HCT116 (cell line): Measurements from ENCODE around the gene SLC4A5. TPM values are rescaled to one million over a fixed set of nuclear protein-coding genes. Genes with fewer than 3 reads are reported as not detected.

ENCODE experiments used
- ATAC-seq: fragments of 200-7000 bp; cut with Tn5 transposase; 2 replicates; pipeline ENCODE4 v1.9.1; 2020; ENCODE audit warnings: mild to moderate bottlenecking, moderate library complexity
- BruUV-seq: library from RNA; stranded (reverse); fragments of 400-500 nt; replicated peaks from 2 replicates; lab custom pipeline; 2021; lab: Mats Ljungman, UMichigan
- CTCF ChIA-PET: fragments of 300-600 bp; sonication (Branson Sonifier 250); formaldehyde crosslinking; loops from one replicate; lab custom pipeline; 2021; ENCODE audit warnings: antibody characterized with exemption; lab: Charles Lee
- POLR2A ChIA-PET: fragments of 300-600, 350-600 bp; sonication (Branson Sonifier 250); formaldehyde crosslinking; loops from one replicate; lab custom pipeline; 2021; ENCODE audit warnings: antibody characterized with exemption; lab: Charles Lee
- RAD21 ChIA-PET, 2 experiments: fragments of 300-600 bp; sonication (Branson Sonifier 250); formaldehyde crosslinking; loops; one replicate each; lab custom pipeline; 2023; ENCODE audit warnings: low total read pairs in 2 of 2; ENCODE audit not compliant: uncharacterized antibody in 2 of 2, unreplicated experiment in 2 of 2, low non-redundant PET in 1 of 2; lab: Charles Lee
- DNase-seq: peaks from one replicate; pipeline ENCODE4 v3.0.0-alpha.2; 2010; ENCODE audit warnings: low read depth, low spot score
- H2AFZ ChIP-seq: fragments of 200-600 bp; shearing (Covaris generic), sonication (generic); 2 replicates; pipeline ENCODE4 v1.6.1; 2017; ENCODE audit warnings: low read depth, mixed run types, mixed read lengths, antibody characterized with exemption, low read length; ENCODE audit not compliant: poor library complexity, severe bottlenecking
- H3K27ac ChIP-seq: 2 replicates; pipeline ENCODE4 v1.5.1; 2012; ENCODE audit warnings: low read depth, low read length
- H3K27me3 ChIP-seq: fragments of 200-600 bp; sonication (generic); 2 replicates; pipeline ENCODE4 v1.6.1; 2016; ENCODE audit warnings: mixed run types, low read length, mixed read lengths; ENCODE audit not compliant: insufficient read depth
- H3K36me3 ChIP-seq, 2 experiments: fragments of 200-500 bp in 1 of 2; fragments of 200-600 bp in 1 of 2; sonication (Bioruptor generic) in 1 of 2; sonication (generic) in 1 of 2; 2 replicates each; pipeline versions ENCODE4 v1.5.1 to v1.6.1; 2014 to 2016; ENCODE audit warnings: low read length in 2 of 2, inconsistent platforms in 1 of 2, mixed read lengths in 1 of 2, mixed run types in 1 of 2; ENCODE audit not compliant: insufficient read depth in 2 of 2, control insufficient read depth in 1 of 2
- H3K4me1 ChIP-seq, 2 experiments: fragments of 200-600 bp in 1 of 2; sonication (generic) in 1 of 2; 2 replicates each; pipeline versions ENCODE4 v1.5.1 to v1.6.1; 2012 to 2017; ENCODE audit warnings: low read length in 2 of 2, inconsistent platforms in 1 of 2, mild to moderate bottlenecking in 1 of 2, mixed read lengths in 1 of 2, mixed run types in 1 of 2, moderate library complexity in 1 of 2; ENCODE audit not compliant: insufficient read depth in 2 of 2, control insufficient read depth in 1 of 2
- H3K4me2 ChIP-seq: fragments of 200-600 bp; sonication (generic); 2 replicates; pipeline ENCODE4 v1.6.1; 2017; ENCODE audit warnings: mixed run types, low read length, mixed read lengths
- H3K4me3 ChIP-seq, 2 experiments: fragments of 200-600 bp in 1 of 2; sonication (generic) in 1 of 2; replicated peaks in 1 of 2; 2 replicates each; pipeline ENCODE4 v1.5.1; 2011 to 2016; ENCODE audit warnings: low read length in 2 of 2, control low read depth in 1 of 2, low read depth in 1 of 2, mild to moderate bottlenecking in 1 of 2, mixed read lengths in 1 of 2, mixed run types in 1 of 2
- H3K79me2 ChIP-seq: fragments of 200-600 bp; sonication (generic); 2 replicates; pipeline ENCODE4 v1.6.1; 2017; ENCODE audit warnings: mild to moderate bottlenecking, mixed run types, low read length, moderate library complexity, mixed read lengths; ENCODE audit not compliant: insufficient read depth
- H3K9ac ChIP-seq: fragments of 200-600 bp; sonication (generic); 2 replicates; pipeline ENCODE4 v1.6.1; 2016; ENCODE audit warnings: low read length, mixed read lengths
- H3K9me2 ChIP-seq: fragments of 200-600 bp; sonication (generic), shearing (Covaris generic); 2 replicates; pipeline ENCODE4 v1.6.1; 2017; ENCODE audit warnings: mixed run types, mild to moderate bottlenecking, moderate library complexity; ENCODE audit not compliant: insufficient read depth
- H3K9me3 ChIP-seq, 2 experiments: fragments of 200-500 bp in 1 of 2; fragments of 200-600 bp in 1 of 2; sonication (Bioruptor generic) in 1 of 2; sonication (generic) in 1 of 2; 2 replicates each; pipeline ENCODE4 v1.6.1; 2014 to 2017; ENCODE audit warnings: low read length in 2 of 2, mixed read lengths in 2 of 2, inconsistent platforms in 1 of 2, low read depth in 1 of 2, mild to moderate bottlenecking in 1 of 2, mixed run types in 1 of 2, moderate library complexity in 1 of 2; ENCODE audit not compliant: control insufficient read depth in 1 of 2, insufficient read depth in 1 of 2
- H4K20me1 ChIP-seq: fragments of 200-600 bp; sonication (generic), shearing (Covaris generic); 2 replicates; pipeline ENCODE4 v1.6.1; 2017; ENCODE audit warnings: mixed run types, mild to moderate bottlenecking, moderate library complexity; ENCODE audit not compliant: insufficient read depth
- CBX3 ChIP-seq: IDR thresholded peaks from 2 replicates; pipeline ENCODE4 v1.6.1; 2012; ENCODE audit warnings: low read depth
- EZH2 ChIP-seq: fragments of 200-600 bp; sonication (generic); IDR thresholded peaks from 2 replicates; pipeline ENCODE4 v1.6.1; 2017; ENCODE audit warnings: antibody characterized with exemption, mixed run types
- EZH2phosphoT487 ChIP-seq: fragments of 200-600 bp; IDR thresholded peaks from 2 replicates; pipeline ENCODE4 v1.6.1; 2018; ENCODE audit warnings: antibody characterized with exemption, borderline replicate concordance
- POLR2A ChIP-seq: IDR thresholded peaks from 2 replicates; pipeline ENCODE4 v1.7.0; 2011; ENCODE audit warnings: borderline replicate concordance; ENCODE audit not compliant: insufficient read depth, insufficient read length; ENCODE audit errors: extremely low read depth
- RAD21 ChIP-seq: IDR thresholded peaks from 2 replicates; pipeline ENCODE4 v1.6.1; 2012; ENCODE audit warnings: low read depth, mild to moderate bottlenecking
- YY1 ChIP-seq: IDR thresholded peaks from 2 replicates; pipeline ENCODE4 v1.6.1; 2011; ENCODE audit warnings: low read length, low read depth, moderate library complexity, mild to moderate bottlenecking; ENCODE audit not compliant: insufficient replicate concordance; ENCODE audit errors: extremely low read depth
- ZNF274 ChIP-seq: fragments of 200-500 bp; sonication (Bioruptor generic); IDR thresholded peaks from 2 replicates; pipeline ENCODE4 v1.6.1; 2014; ENCODE audit warnings: mild to moderate bottlenecking, low read depth, low read length, inconsistent platforms
- intact Hi-C: fragments of 100-400 bp; cut with micrococcal nuclease; formaldehyde crosslinking; loops from 2 replicates; pipeline ENCODE4 v1.10.0; 2022
- total RNA-seq: library from RNA; stranded (reverse); gene quantifications from one replicate; pipeline ENCODE4 v1.2.1, GENCODE V29; 2021; ENCODE audit not compliant: unreplicated experiment
- TF ChIP-seq, protein P1 (sequence below), 3 experiments: fragments of 200-600 bp in 1 of 3; sonication (generic) in 1 of 3; IDR thresholded peaks in 2 of 3; conservative IDR thresholded peaks in 1 of 3; 2 replicates each; pipeline ENCODE4 v1.5.1; 2012 to 2017; ENCODE audit warnings: low read depth in 2 of 3, low read length in 2 of 3, antibody characterized with exemption in 1 of 3, borderline replicate concordance in 1 of 3, control low read depth in 1 of 3, mild to moderate bottlenecking in 1 of 3, mixed read lengths in 1 of 3, mixed run types in 1 of 3, moderate library complexity in 1 of 3; ENCODE audit not compliant: insufficient read depth in 1 of 3
- TF ChIP-seq, protein P2 (sequence below): IDR thresholded peaks from 2 replicates; pipeline ENCODE4 v1.6.1; 2012
- TF ChIP-seq, protein P3 (sequence below): IDR thresholded peaks from 2 replicates; pipeline ENCODE4 v1.6.1; 2012; ENCODE audit warnings: low read depth

The SLC4A5 gene
- total RNA-seq, 1 experiment from 2014 or later = 0.91 TPM

DNA sequence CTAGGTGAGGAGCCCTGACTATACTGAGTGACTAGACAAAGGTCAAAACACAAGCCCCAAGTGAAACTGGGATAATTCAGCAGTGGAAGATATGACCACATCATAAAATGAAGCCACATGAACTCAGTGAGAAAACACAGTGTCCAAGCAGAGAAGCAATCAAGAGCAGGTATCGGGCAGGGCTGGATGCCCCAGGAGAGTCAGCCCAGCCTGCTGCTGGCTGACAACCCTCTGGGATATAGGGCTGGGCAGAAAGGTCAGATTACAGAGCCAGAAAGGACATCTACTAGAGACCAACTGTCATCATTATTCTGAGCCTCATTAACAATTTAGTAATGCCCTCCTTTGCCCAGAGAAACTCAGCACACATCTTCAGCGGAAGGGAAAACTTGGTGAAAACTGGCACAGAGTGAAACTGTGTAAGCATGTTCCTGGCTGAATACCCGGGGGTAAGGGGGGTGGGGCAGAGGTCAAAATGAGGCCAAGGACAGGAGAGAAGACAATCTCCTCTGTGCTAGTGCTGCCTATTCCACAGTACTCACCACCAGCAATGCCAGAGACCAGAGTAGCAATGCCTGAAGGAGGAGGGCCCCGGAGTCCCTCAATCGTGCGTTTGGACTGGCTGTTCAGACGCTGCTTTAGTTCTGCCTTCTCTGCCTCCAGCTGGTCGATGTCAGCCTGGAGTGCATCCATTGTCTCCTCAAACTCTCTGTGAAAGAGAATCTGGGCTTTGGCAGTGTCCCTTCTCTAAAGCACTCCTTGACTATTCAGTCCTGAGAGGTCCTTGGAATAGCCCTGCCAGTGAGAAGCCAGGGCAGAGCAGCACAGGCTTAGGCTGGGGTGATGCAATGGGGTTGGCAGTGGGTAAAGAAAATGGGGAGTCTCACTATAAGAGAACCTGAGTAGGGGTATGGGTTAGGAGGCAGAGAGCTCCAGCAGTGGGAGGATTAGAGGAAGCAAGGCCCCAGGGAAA, 21.6 kb upstream of the SLC4A5 start:
- no peaks in the 10 kb centered on the region for H3K9me2 ChIP-seq

More for the DNA sequence above, 21.6 kb upstream of the SLC4A5 start:
- Histone ChIP-seq H3K9me3 (no peaks in the 10 kb centered on the region), H4K20me1 (no peaks in the 10 kb centered on the region), H3K27ac (no peak overlapping the region), H3K27me3 (no peaks in the 10 kb centered on the region), H3K4me1 (no peaks in the 10 kb centered on the region), H2AFZ (no peak overlapping the region), H3K4me3 (no peak overlapping the region), H3K36me3 (peaks cover 16 to 59% of the 10 kb centered on the region in 2 experiments; a peak in 3 of 4 replicates), H3K4me2 (no peak overlapping the region), H3K9ac (no peak overlapping the region), H3K79me2 (no peaks in the 10 kb centered on the region)
- TF ChIP-seq YY1 = no peak
- TF ChIP-seq RAD21 = no peak
- TF ChIP-seq, protein P1, sequence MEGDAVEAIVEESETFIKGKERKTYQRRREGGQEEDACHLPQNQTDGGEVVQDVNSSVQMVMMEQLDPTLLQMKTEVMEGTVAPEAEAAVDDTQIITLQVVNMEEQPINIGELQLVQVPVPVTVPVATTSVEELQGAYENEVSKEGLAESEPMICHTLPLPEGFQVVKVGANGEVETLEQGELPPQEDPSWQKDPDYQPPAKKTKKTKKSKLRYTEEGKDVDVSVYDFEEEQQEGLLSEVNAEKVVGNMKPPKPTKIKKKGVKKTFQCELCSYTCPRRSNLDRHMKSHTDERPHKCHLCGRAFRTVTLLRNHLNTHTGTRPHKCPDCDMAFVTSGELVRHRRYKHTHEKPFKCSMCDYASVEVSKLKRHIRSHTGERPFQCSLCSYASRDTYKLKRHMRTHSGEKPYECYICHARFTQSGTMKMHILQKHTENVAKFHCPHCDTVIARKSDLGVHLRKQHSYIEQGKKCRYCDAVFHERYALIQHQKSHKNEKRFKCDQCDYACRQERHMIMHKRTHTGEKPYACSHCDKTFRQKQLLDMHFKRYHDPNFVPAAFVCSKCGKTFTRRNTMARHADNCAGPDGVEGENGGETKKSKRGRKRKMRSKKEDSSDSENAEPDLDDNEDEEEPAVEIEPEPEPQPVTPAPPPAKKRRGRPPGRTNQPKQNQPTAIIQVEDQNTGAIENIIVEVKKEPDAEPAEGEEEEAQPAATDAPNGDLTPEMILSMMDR (IDR thresholded peaks at IDR 0.05 in 2 of 3, conservative IDR thresholded peaks at IDR 0.05 in 1 of 3; ENCODE audit: borderline replicate concordance in 1 of 3, insufficient read depth in 1 of 3, low read depth in 2 of 3, low read length in 2 of 3) = no peak
- TF ChIP-seq EZH2phosphoT487 = no peak
- no peak for TF ChIP-seq POLR2A
- no peak for TF ChIP-seq EZH2
- no peak for TF ChIP-seq CBX3
- TF ChIP-seq, protein P2, sequence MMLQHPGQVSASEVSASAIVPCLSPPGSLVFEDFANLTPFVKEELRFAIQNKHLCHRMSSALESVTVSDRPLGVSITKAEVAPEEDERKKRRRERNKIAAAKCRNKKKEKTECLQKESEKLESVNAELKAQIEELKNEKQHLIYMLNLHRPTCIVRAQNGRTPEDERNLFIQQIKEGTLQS = no peak
- TF ChIP-seq, protein P3, sequence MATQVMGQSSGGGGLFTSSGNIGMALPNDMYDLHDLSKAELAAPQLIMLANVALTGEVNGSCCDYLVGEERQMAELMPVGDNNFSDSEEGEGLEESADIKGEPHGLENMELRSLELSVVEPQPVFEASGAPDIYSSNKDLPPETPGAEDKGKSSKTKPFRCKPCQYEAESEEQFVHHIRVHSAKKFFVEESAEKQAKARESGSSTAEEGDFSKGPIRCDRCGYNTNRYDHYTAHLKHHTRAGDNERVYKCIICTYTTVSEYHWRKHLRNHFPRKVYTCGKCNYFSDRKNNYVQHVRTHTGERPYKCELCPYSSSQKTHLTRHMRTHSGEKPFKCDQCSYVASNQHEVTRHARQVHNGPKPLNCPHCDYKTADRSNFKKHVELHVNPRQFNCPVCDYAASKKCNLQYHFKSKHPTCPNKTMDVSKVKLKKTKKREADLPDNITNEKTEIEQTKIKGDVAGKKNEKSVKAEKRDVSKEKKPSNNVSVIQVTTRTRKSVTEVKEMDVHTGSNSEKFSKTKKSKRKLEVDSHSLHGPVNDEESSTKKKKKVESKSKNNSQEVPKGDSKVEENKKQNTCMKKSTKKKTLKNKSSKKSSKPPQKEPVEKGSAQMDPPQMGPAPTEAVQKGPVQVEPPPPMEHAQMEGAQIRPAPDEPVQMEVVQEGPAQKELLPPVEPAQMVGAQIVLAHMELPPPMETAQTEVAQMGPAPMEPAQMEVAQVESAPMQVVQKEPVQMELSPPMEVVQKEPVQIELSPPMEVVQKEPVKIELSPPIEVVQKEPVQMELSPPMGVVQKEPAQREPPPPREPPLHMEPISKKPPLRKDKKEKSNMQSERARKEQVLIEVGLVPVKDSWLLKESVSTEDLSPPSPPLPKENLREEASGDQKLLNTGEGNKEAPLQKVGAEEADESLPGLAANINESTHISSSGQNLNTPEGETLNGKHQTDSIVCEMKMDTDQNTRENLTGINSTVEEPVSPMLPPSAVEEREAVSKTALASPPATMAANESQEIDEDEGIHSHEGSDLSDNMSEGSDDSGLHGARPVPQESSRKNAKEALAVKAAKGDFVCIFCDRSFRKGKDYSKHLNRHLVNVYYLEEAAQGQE = no peak
- no peak for TF ChIP-seq ZNF274
- no peak for ATAC-seq
- DNase-seq = no peak
- POLR2A ChIA-PET = no interaction called here
- intact Hi-C loops = no loop called here
- CTCF ChIA-PET = no interaction called here
- RAD21 ChIA-PET = no interaction called here
- BruUV-seq = no TSS peak
